K562 (cell line): ENCODE results near the gene PHETA2.

Experiments used
- CEBPB ChIP-seq: fragments of 450-650 bp; IDR thresholded peaks from 2 replicates; pipeline ENCODE4 v1.6.1; 2016; ENCODE audit warnings: missing genetic modification characterization, missing compliant biosample characterization
- NFYB ChIP-seq: IDR thresholded peaks from 2 replicates; pipeline ENCODE4 v1.6.1; 2011; ENCODE audit warnings: mild to moderate bottlenecking, moderate library complexity; ENCODE audit not compliant: insufficient read length; ENCODE audit errors: extremely low read depth
- YY1 ChIP-seq, 3 experiments: IDR thresholded peaks; 2 replicates each; pipeline ENCODE4 v1.6.1; 2011; ENCODE audit warnings: low read length in 2 of 3, mild to moderate bottlenecking in 2 of 3, moderate library complexity in 2 of 3, borderline replicate concordance in 1 of 3, control low read depth in 1 of 3, low read depth in 1 of 3; ENCODE audit not compliant: insufficient read depth in 3 of 3, insufficient replicate concordance in 2 of 3, control insufficient read depth in 1 of 3, insufficient read length in 1 of 3; ENCODE audit errors: extremely low read depth in 1 of 3
- ZNF217 ChIP-seq: sonication (generic); formaldehyde crosslinking; IDR thresholded peaks from 2 replicates; pipeline ENCODE4 v1.8.0; 2022; ENCODE audit warnings: mild to moderate bottlenecking, missing genetic modification reagents

- no peak for TF ChIP-seq ZNF217
- TF ChIP-seq YY1 (IDR thresholded peaks at IDR 0.05; ENCODE audit: borderline replicate concordance in 1 of 3, control insufficient read depth in 1 of 3, extremely low read depth in 1 of 3, insufficient read depth in 3 of 3, insufficient read length in 1 of 3, insufficient replicate concordance in 2 of 3, low read depth in 1 of 3, low read length in 2 of 3): no peak
- TF ChIP-seq CEBPB (tag): no peak
- no peak for TF ChIP-seq NFYB
Measured at GRCh38 chr22:42111798-42112197, 37.8 kb downstream of the PHETA2 start.
